IMR-90 (cell line): ENCODE data around the gene NFIX. TPM values are rescaled to one million over a fixed set of nuclear protein-coding genes. Genes with fewer than 3 reads are reported as not detected.
A peak's percentile ranks its signal among the peaks of the same experiment; 100 is the strongest.

Source experiments
- ATAC-seq: fragments of 200-7000 bp; cut with Tn5 transposase; 2 replicates; pipeline ENCODE4 v1.9.1; 2020; ENCODE audit warnings: low read depth, mild to moderate bottlenecking, moderate library complexity
- BruUV-seq: library from RNA; stranded (reverse); fragments of 400-500 nt; replicated peaks from 2 replicates; lab custom pipeline; 2021; lab: Mats Ljungman, UMichigan
- CTCF ChIA-PET: fragments of 300-600 bp; formaldehyde crosslinking; extraction: SDS; loops from one replicate; lab custom pipeline; 2021; ENCODE audit warnings: antibody characterized with exemption; lab: Yijun Ruan, JAX
- POLR2A ChIA-PET: fragments of 300-600 bp; sonication (Branson Sonifier 250); formaldehyde crosslinking; loops from one replicate; lab custom pipeline; 2022; ENCODE audit warnings: antibody characterized with exemption; ENCODE audit not compliant: unreplicated experiment; lab: Charles Lee
- DNase-seq: peaks from one replicate; pipeline ENCODE4 v3.0.0; 2013
- H2AFZ ChIP-seq: replicated peaks from 2 replicates; pipeline ENCODE3; 2013; ENCODE audit warnings: low read length, mild to moderate bottlenecking; ENCODE audit not compliant: poor library complexity
- H2AK5ac ChIP-seq: 2 replicates; pipeline ENCODE4 v1.6.1; 2013; ENCODE audit warnings: low read depth, low read length, inconsistent platforms
- H2AK9ac ChIP-seq: replicated peaks from 2 replicates; pipeline ENCODE3; 2013; ENCODE audit warnings: mild to moderate bottlenecking, low read depth, low read length, moderate library complexity; ENCODE audit not compliant: poor library complexity
- H2BK120ac ChIP-seq: 2 replicates; pipeline ENCODE4 v1.6.1; 2013; ENCODE audit warnings: low read depth, low read length, inconsistent platforms
- H2BK15ac ChIP-seq: 3 replicates; pipeline ENCODE4 v1.6.1; 2013; ENCODE audit warnings: low read depth, low read length, inconsistent platforms
- H2BK20ac ChIP-seq: 2 replicates; pipeline ENCODE4 v1.6.1; 2013; ENCODE audit warnings: low read depth, mild to moderate bottlenecking, inconsistent platforms, low read length, moderate library complexity
- H2BK5ac ChIP-seq: 2 replicates; pipeline ENCODE4 v1.6.1; 2013; ENCODE audit warnings: mild to moderate bottlenecking, low read depth, low read length, inconsistent platforms; ENCODE audit not compliant: poor library complexity, severe bottlenecking
- H3K14ac ChIP-seq: replicated peaks from 2 replicates; pipeline ENCODE4 v1.6.1; 2013; ENCODE audit warnings: low read depth, low read length, inconsistent platforms
- H3K18ac ChIP-seq: 2 replicates; pipeline ENCODE4 v1.6.1; 2013; ENCODE audit warnings: low read depth, low read length, control low read depth
- H3K23ac ChIP-seq: 2 replicates; pipeline ENCODE4 v1.6.1; 2013; ENCODE audit warnings: low read depth, low read length, inconsistent platforms
- H3K27ac ChIP-seq: 2 replicates; pipeline ENCODE4 v1.5.1; 2013; ENCODE audit warnings: mild to moderate bottlenecking, control low read depth, low read length; ENCODE audit not compliant: insufficient read depth
- H3K27me3 ChIP-seq: 2 replicates; pipeline ENCODE4 v1.6.1; 2013; ENCODE audit warnings: low read length; ENCODE audit not compliant: control insufficient read depth, insufficient read depth
- H3K36me3 ChIP-seq: 2 replicates; pipeline ENCODE4 v1.6.1; 2013; ENCODE audit warnings: low read length, mixed read lengths; ENCODE audit not compliant: control insufficient read depth, insufficient read depth
- H3K4ac ChIP-seq: 2 replicates; pipeline ENCODE4 v1.6.1; 2013; ENCODE audit warnings: low read depth, low read length, inconsistent platforms
- H3K4me1 ChIP-seq: 2 replicates; pipeline ENCODE4 v1.6.1; 2013; ENCODE audit warnings: low read length, mixed read lengths; ENCODE audit not compliant: control insufficient read depth, insufficient read depth
- H3K4me2 ChIP-seq: 2 replicates; pipeline ENCODE4 v1.6.1; 2013; ENCODE audit warnings: low read depth, mild to moderate bottlenecking, control low read depth, low read length, moderate library complexity
- H3K4me3 ChIP-seq: 2 replicates; pipeline ENCODE4 v1.5.1; 2013; ENCODE audit warnings: low read depth, mild to moderate bottlenecking, control low read depth, low read length, moderate library complexity; ENCODE audit not compliant: insufficient read depth
- H3K56ac ChIP-seq: 2 replicates; pipeline ENCODE4 v1.6.1; 2013; ENCODE audit warnings: low read length, inconsistent platforms; ENCODE audit not compliant: insufficient read depth; ENCODE audit errors: extremely low read depth
- H3K79me1 ChIP-seq, 2 experiments: 2 replicates each; pipeline ENCODE4 v1.6.1; 2013; ENCODE audit warnings: low read length in 2 of 2, inconsistent platforms in 1 of 2, low read depth in 1 of 2
- H3K9ac ChIP-seq: 2 replicates; pipeline ENCODE4 v1.6.1; 2013; ENCODE audit warnings: low read depth, low read length, control low read depth
- H3K9me1 ChIP-seq: 2 replicates; pipeline ENCODE4 v1.6.1; 2013; ENCODE audit warnings: low read length, inconsistent platforms; ENCODE audit not compliant: insufficient read depth
- H3K9me3 ChIP-seq: 2 replicates; pipeline ENCODE4 v1.6.1; 2013; ENCODE audit warnings: low read length; ENCODE audit not compliant: control insufficient read depth, insufficient read depth
- H4K20me1 ChIP-seq: 2 replicates; pipeline ENCODE4 v1.6.1; 2013; ENCODE audit warnings: low read length, inconsistent platforms; ENCODE audit not compliant: insufficient read depth
- H4K5ac ChIP-seq: 2 replicates; pipeline ENCODE4 v1.6.1; 2013; ENCODE audit warnings: mild to moderate bottlenecking, low read depth, low read length, control low read depth
- H4K8ac ChIP-seq, 2 experiments: 2 replicates each; pipeline ENCODE4 v1.6.1; 2013; ENCODE audit warnings: low read depth in 2 of 2, low read length in 2 of 2, control low read depth in 1 of 2, inconsistent platforms in 1 of 2
- H4K91ac ChIP-seq: 2 replicates; pipeline ENCODE4 v1.6.1; 2013; ENCODE audit warnings: low read depth, low read length, inconsistent platforms; ENCODE audit not compliant: insufficient read depth
- CEBPB ChIP-seq: IDR thresholded peaks from 2 replicates; pipeline ENCODE4 v1.6.1; 2012; ENCODE audit warnings: low read depth, low read length, improper control_type of control experiment
- MAZ ChIP-seq: IDR thresholded peaks from 2 replicates; pipeline ENCODE4 v1.6.1; 2012; ENCODE audit warnings: low read depth, mild to moderate bottlenecking, low read length, improper control_type of control experiment, moderate library complexity, borderline replicate concordance
- NFE2L2 ChIP-seq: fragments of 150-350 bp; IDR thresholded peaks from 2 replicates; pipeline ENCODE4 v1.6.1; 2016; ENCODE audit warnings: low read depth, mild to moderate bottlenecking, low read length
- RFX5 ChIP-seq: IDR thresholded peaks from 2 replicates; pipeline ENCODE4 v1.8.0; 2012; ENCODE audit warnings: low read depth, mild to moderate bottlenecking, low read length, moderate library complexity
- WGBS, 2 experiments: methylation state at CpG; one replicate each; pipeline versions ENCODE4 v1.1.5 to v1.1.7; 2013; ENCODE audit warnings: missing lambda C conversion rate in 2 of 2; ENCODE audit not compliant: insufficient read length in 1 of 2; ENCODE audit errors: extremely low coverage in 2 of 2; 5-methylcytosine and 5-hydroxymethylcytosine counted together
- dilution Hi-C: fragments of 300-500 bp; cut with HindIII; formaldehyde crosslinking; loops from one replicate; pipeline ENCODE4 v1.14.3; 2018; ENCODE audit warnings: low sequenced_read_pairs; ENCODE audit not compliant: unreplicated experiment
- in situ Hi-C: fragments of 300-500 bp; cut with MboI; formaldehyde crosslinking; loops from 3 replicates; pipeline ENCODE4 v1.14.3; 2019; ENCODE audit warnings: low sequenced_read_pairs, inconsistent platforms, mixed read lengths
- intact Hi-C: fragments of 100-400 bp; cut with micrococcal nuclease; formaldehyde crosslinking; loops from 2 replicates; pipeline ENCODE4 v1.10.0; 2022
- polyA plus RNA-seq, 3 experiments: library from polyadenylated mRNA; depleted of rRNA; stranded (reverse); fragments of >200 nt; gene quantifications; 2 replicates each; pipeline ENCODE4 v1.2.3, GENCODE V29; 2012; ENCODE audit warnings: low replicate concordance in 1 of 3
- total RNA-seq: library from RNA; depleted of rRNA; stranded (reverse); fragments of >200 nt; gene quantifications from 2 replicates; pipeline ENCODE4 v1.2.3, GENCODE V29; 2012

Gene NFIX
- total and polyA plus RNA-seq, 2 of the 4 experiments (the other 2 are of a cell fraction) = 10.2 to 47.7 TPM

DNA sequence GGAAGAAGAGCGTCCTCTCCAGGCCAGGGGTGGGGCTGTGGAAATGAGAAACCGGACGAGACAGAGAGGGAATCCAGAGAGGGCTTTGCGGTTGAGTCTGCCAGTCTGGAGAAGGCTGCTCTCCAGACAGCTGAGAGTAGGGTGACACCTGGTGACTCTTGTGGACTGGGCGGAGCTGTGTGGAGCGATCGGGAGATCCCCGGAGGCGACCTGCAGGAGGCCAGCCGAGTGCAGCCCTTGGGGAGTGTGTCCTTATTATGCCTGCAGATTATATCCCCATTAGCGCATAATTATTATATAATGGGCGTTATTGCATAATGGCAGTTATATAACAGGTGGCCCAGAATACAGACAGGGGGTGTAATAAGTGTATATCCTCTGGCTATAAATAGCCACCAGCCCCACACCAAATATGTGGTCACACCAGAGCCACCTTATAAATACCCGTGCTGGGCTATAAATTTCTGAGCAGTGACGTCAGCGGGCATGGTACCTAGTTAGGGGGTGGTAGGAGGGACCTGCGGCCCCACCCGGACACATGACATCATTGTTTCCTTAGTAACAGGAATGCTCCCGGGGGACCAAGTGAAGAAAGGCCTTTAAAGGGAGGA, 41.2 kb downstream of the NFIX start:
- ATAC-seq (no peak), DNase-seq (peak; percentile 29)
- Histone ChIP-seq H3K27ac (peak overlapping the region; percentile 48), H3K4ac (peak overlapping the region; percentile 96), H2BK15ac (peak overlapping the region; percentile 94; the same call in 1 of the 3 replicates), H2AK5ac (peak overlapping the region; percentile 95), H3K4me3 (no peak overlapping the region), H4K20me1 (peaks cover 12% of the 10 kb centered on the region), H4K91ac (peak overlapping the region; percentile 92), H2AFZ (no peak overlapping the region), H3K56ac (no peak overlapping the region), H3K9me3 (no peaks in the 10 kb centered on the region), H3K79me1 (peaks cover 66 to 96% of the 10 kb centered on the region in 2 experiments), H3K4me1 (peaks cover 55% of the 10 kb centered on the region), H3K9ac (no peak overlapping the region), H2BK120ac (peak overlapping the region; percentile 93), H3K23ac (peak overlapping the region; percentile 97; the same call in 1 of the 2 replicates), H2BK5ac (peak overlapping the region; percentile 83), H3K9me1 (peaks cover 49% of the 10 kb centered on the region), H3K18ac (no peak overlapping the region; the same call in 1 of the 2 replicates), H3K36me3 (peaks cover 19% of the 10 kb centered on the region; the same call in 1 of the 2 replicates), H2BK20ac (peak overlapping the region; percentile 97), H3K4me2 (peak overlapping the region; percentile 52; the same call in 1 of the 2 replicates), H3K27me3 (no peaks in the 10 kb centered on the region), H4K8ac (peak overlapping the region; percentile 72 to 92), H2AK9ac (peak overlapping the region; percentile 26), H4K5ac (peak overlapping the region; percentile 84), H3K14ac (peak overlapping the region; percentile 95)
- POLR2A ChIA-PET = no interaction called here
- intact Hi-C loops = no loop called here
- dilution Hi-C loops = no loop called here
- 84% methylated on average over 7 of the region's 18 CpGs; no CpG with 5 or more reads in 1 of the 2 experiments for WGBS, 2 experiments
- in situ Hi-C loops = no loop called here
- BruUV-seq = no TSS peak
- CTCF ChIA-PET = no interaction called here
- TF ChIP-seq RFX5 (0 out of 2 replicates have a peak, but pooled peaks have one; percentile 40), MAZ (peak; percentile 15; the same call in 1 of the 2 replicates), CEBPB (peak; percentile 56; the same call in 1 of the 2 replicates), NFE2L2 (no peak)
